ENCODE measurements around the gene MPV17.

DNA sequence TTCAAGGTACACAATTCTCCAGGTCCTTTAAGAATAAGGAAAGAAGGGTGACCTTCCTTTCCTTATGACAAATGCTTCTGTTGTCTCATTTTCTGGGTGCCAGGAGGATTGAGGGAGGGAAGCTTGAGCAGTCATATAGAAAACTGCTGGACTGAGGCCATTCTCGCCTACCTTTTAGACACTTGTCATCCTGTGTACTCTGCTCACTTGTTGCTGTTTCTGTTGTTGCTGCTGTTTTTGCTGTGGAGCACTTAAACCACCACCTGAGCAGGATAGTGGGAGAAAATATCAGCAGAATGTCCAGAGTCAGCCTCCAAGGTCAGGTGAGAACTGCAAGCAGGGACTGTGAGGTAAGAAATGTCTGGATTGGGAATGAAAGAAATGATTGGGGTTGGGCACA, 44.9 kb downstream of the MPV17 start:
- TF ChIP-seq, protein P1, sequence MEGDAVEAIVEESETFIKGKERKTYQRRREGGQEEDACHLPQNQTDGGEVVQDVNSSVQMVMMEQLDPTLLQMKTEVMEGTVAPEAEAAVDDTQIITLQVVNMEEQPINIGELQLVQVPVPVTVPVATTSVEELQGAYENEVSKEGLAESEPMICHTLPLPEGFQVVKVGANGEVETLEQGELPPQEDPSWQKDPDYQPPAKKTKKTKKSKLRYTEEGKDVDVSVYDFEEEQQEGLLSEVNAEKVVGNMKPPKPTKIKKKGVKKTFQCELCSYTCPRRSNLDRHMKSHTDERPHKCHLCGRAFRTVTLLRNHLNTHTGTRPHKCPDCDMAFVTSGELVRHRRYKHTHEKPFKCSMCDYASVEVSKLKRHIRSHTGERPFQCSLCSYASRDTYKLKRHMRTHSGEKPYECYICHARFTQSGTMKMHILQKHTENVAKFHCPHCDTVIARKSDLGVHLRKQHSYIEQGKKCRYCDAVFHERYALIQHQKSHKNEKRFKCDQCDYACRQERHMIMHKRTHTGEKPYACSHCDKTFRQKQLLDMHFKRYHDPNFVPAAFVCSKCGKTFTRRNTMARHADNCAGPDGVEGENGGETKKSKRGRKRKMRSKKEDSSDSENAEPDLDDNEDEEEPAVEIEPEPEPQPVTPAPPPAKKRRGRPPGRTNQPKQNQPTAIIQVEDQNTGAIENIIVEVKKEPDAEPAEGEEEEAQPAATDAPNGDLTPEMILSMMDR (IDR thresholded peaks at IDR 0.05; ENCODE audit: low read depth, low read length): no peak
- no peak for TF ChIP-seq EZH2phosphoT487 (IDR thresholded peaks at IDR 0.05; ENCODE audit: low read depth)
